ENCODE results near the gene HSD17B11.

GRCh38 chr4:87342872-87343271, 48.1 kb downstream of the HSD17B11 start:
- TF ChIP-seq CTCF (conservative IDR thresholded peaks at IDR 0.05 in 1 of 2, IDR thresholded peaks at IDR 0.05 in 1 of 2; ENCODE audit: extremely low read depth in 1 of 2, insufficient read depth in 1 of 2, low read depth in 1 of 2, low read length in 2 of 2), result no peak
- no peak for TF ChIP-seq EZH2 (IDR thresholded peaks at IDR 0.05; ENCODE audit: borderline replicate concordance, low read length)
